IMR-90 (cell line): ENCODE results near the gene LHPP. TPM values are rescaled to one million over a fixed set of nuclear protein-coding genes. Genes with fewer than 3 reads are reported as not detected.

Source experiments
- ATAC-seq: fragments of 200-7000 bp; cut with Tn5 transposase; 2 replicates; pipeline ENCODE4 v1.9.1; 2020; ENCODE audit warnings: low read depth, mild to moderate bottlenecking, moderate library complexity
- BruUV-seq: library from RNA; stranded (reverse); fragments of 400-500 nt; replicated peaks from 2 replicates; lab custom pipeline; 2021; lab: Mats Ljungman, UMichigan
- CTCF ChIA-PET: fragments of 300-600 bp; formaldehyde crosslinking; extraction: SDS; loops from one replicate; lab custom pipeline; 2021; ENCODE audit warnings: antibody characterized with exemption; lab: Yijun Ruan, JAX
- POLR2A ChIA-PET: fragments of 300-600 bp; sonication (Branson Sonifier 250); formaldehyde crosslinking; loops from one replicate; lab custom pipeline; 2022; ENCODE audit warnings: antibody characterized with exemption; ENCODE audit not compliant: unreplicated experiment; lab: Charles Lee
- DNase-seq: peaks from one replicate; pipeline ENCODE4 v3.0.0; 2013
- H2AFZ ChIP-seq: replicated peaks from 2 replicates; pipeline ENCODE3; 2013; ENCODE audit warnings: low read length, mild to moderate bottlenecking; ENCODE audit not compliant: poor library complexity
- H2AK5ac ChIP-seq: 2 replicates; pipeline ENCODE4 v1.6.1; 2013; ENCODE audit warnings: low read depth, low read length, inconsistent platforms
- H2AK9ac ChIP-seq: replicated peaks from 2 replicates; pipeline ENCODE3; 2013; ENCODE audit warnings: mild to moderate bottlenecking, low read depth, low read length, moderate library complexity; ENCODE audit not compliant: poor library complexity
- H2BK120ac ChIP-seq: 2 replicates; pipeline ENCODE4 v1.6.1; 2013; ENCODE audit warnings: low read depth, low read length, inconsistent platforms
- H2BK15ac ChIP-seq: 3 replicates; pipeline ENCODE4 v1.6.1; 2013; ENCODE audit warnings: low read depth, low read length, inconsistent platforms
- H2BK20ac ChIP-seq: 2 replicates; pipeline ENCODE4 v1.6.1; 2013; ENCODE audit warnings: low read depth, mild to moderate bottlenecking, inconsistent platforms, low read length, moderate library complexity
- H2BK5ac ChIP-seq: 2 replicates; pipeline ENCODE4 v1.6.1; 2013; ENCODE audit warnings: mild to moderate bottlenecking, low read depth, low read length, inconsistent platforms; ENCODE audit not compliant: poor library complexity, severe bottlenecking
- H3K14ac ChIP-seq: replicated peaks from 2 replicates; pipeline ENCODE4 v1.6.1; 2013; ENCODE audit warnings: low read depth, low read length, inconsistent platforms
- H3K18ac ChIP-seq: 2 replicates; pipeline ENCODE4 v1.6.1; 2013; ENCODE audit warnings: low read depth, low read length, control low read depth
- H3K23ac ChIP-seq: 2 replicates; pipeline ENCODE4 v1.6.1; 2013; ENCODE audit warnings: low read depth, low read length, inconsistent platforms
- H3K27ac ChIP-seq: 2 replicates; pipeline ENCODE4 v1.5.1; 2013; ENCODE audit warnings: mild to moderate bottlenecking, control low read depth, low read length; ENCODE audit not compliant: insufficient read depth
- H3K27me3 ChIP-seq: 2 replicates; pipeline ENCODE4 v1.6.1; 2013; ENCODE audit warnings: low read length; ENCODE audit not compliant: control insufficient read depth, insufficient read depth
- H3K36me3 ChIP-seq: 2 replicates; pipeline ENCODE4 v1.6.1; 2013; ENCODE audit warnings: low read length, mixed read lengths; ENCODE audit not compliant: control insufficient read depth, insufficient read depth
- H3K4ac ChIP-seq: 2 replicates; pipeline ENCODE4 v1.6.1; 2013; ENCODE audit warnings: low read depth, low read length, inconsistent platforms
- H3K4me1 ChIP-seq: 2 replicates; pipeline ENCODE4 v1.6.1; 2013; ENCODE audit warnings: low read length, mixed read lengths; ENCODE audit not compliant: control insufficient read depth, insufficient read depth
- H3K4me2 ChIP-seq: 2 replicates; pipeline ENCODE4 v1.6.1; 2013; ENCODE audit warnings: low read depth, mild to moderate bottlenecking, control low read depth, low read length, moderate library complexity
- H3K4me3 ChIP-seq: 2 replicates; pipeline ENCODE4 v1.5.1; 2013; ENCODE audit warnings: low read depth, mild to moderate bottlenecking, control low read depth, low read length, moderate library complexity; ENCODE audit not compliant: insufficient read depth
- H3K56ac ChIP-seq: 2 replicates; pipeline ENCODE4 v1.6.1; 2013; ENCODE audit warnings: low read length, inconsistent platforms; ENCODE audit not compliant: insufficient read depth; ENCODE audit errors: extremely low read depth
- H3K79me1 ChIP-seq, 2 experiments: 2 replicates each; pipeline ENCODE4 v1.6.1; 2013; ENCODE audit warnings: low read length in 2 of 2, inconsistent platforms in 1 of 2, low read depth in 1 of 2
- H3K9ac ChIP-seq: 2 replicates; pipeline ENCODE4 v1.6.1; 2013; ENCODE audit warnings: low read depth, low read length, control low read depth
- H3K9me1 ChIP-seq: 2 replicates; pipeline ENCODE4 v1.6.1; 2013; ENCODE audit warnings: low read length, inconsistent platforms; ENCODE audit not compliant: insufficient read depth
- H3K9me3 ChIP-seq: 2 replicates; pipeline ENCODE4 v1.6.1; 2013; ENCODE audit warnings: low read length; ENCODE audit not compliant: control insufficient read depth, insufficient read depth
- H4K20me1 ChIP-seq: 2 replicates; pipeline ENCODE4 v1.6.1; 2013; ENCODE audit warnings: low read length, inconsistent platforms; ENCODE audit not compliant: insufficient read depth
- H4K5ac ChIP-seq: 2 replicates; pipeline ENCODE4 v1.6.1; 2013; ENCODE audit warnings: mild to moderate bottlenecking, low read depth, low read length, control low read depth
- H4K8ac ChIP-seq, 2 experiments: 2 replicates each; pipeline ENCODE4 v1.6.1; 2013; ENCODE audit warnings: low read depth in 2 of 2, low read length in 2 of 2, control low read depth in 1 of 2, inconsistent platforms in 1 of 2
- H4K91ac ChIP-seq: 2 replicates; pipeline ENCODE4 v1.6.1; 2013; ENCODE audit warnings: low read depth, low read length, inconsistent platforms; ENCODE audit not compliant: insufficient read depth
- CTCF ChIP-seq: conservative IDR thresholded peaks from 2 replicates; pipeline ENCODE4 v1.5.1; 2012; ENCODE audit warnings: mild to moderate bottlenecking, low read depth, low read length, improper control_type of control experiment
- WGBS, 2 experiments: methylation state at CpG; one replicate each; pipeline versions ENCODE4 v1.1.5 to v1.1.7; 2013; ENCODE audit warnings: missing lambda C conversion rate in 2 of 2; ENCODE audit not compliant: insufficient read length in 1 of 2; ENCODE audit errors: extremely low coverage in 2 of 2; 5-methylcytosine and 5-hydroxymethylcytosine counted together
- dilution Hi-C: fragments of 300-500 bp; cut with HindIII; formaldehyde crosslinking; loops from one replicate; pipeline ENCODE4 v1.14.3; 2018; ENCODE audit warnings: low sequenced_read_pairs; ENCODE audit not compliant: unreplicated experiment
- in situ Hi-C: fragments of 300-500 bp; cut with MboI; formaldehyde crosslinking; loops from 3 replicates; pipeline ENCODE4 v1.14.3; 2019; ENCODE audit warnings: low sequenced_read_pairs, inconsistent platforms, mixed read lengths
- intact Hi-C: fragments of 100-400 bp; cut with micrococcal nuclease; formaldehyde crosslinking; loops from 2 replicates; pipeline ENCODE4 v1.10.0; 2022
- polyA plus RNA-seq, 3 experiments: library from polyadenylated mRNA; depleted of rRNA; stranded (reverse); fragments of >200 nt; gene quantifications; 2 replicates each; pipeline ENCODE4 v1.2.3, GENCODE V29; 2012; ENCODE audit warnings: low replicate concordance in 1 of 3
- total RNA-seq: library from RNA; depleted of rRNA; stranded (reverse); fragments of >200 nt; gene quantifications from 2 replicates; pipeline ENCODE4 v1.2.3, GENCODE V29; 2012

The LHPP gene
- total and polyA plus RNA-seq, 2 of the 4 experiments (the other 2 are of a cell fraction): 2.7 to 8.3 TPM

GRCh38 chr10:124516746-124517397 lies 55.2 kb downstream of the LHPP start:
- Histone ChIP-seq H3K14ac (no peak overlapping the region), H4K20me1 (no peaks in the 10 kb centered on the region), H2BK120ac (no peak overlapping the region), H2AFZ (no peak overlapping the region), H3K27me3 (peaks cover 2% of the 10 kb centered on the region; the same call in 1 of the 2 replicates), H2AK9ac (no peak overlapping the region), H3K4ac (no peak overlapping the region), H3K56ac (no peak overlapping the region), H3K79me1 (no peaks in the 10 kb centered on the region), H3K9ac (no peak overlapping the region), H2BK20ac (no peak overlapping the region), H3K4me2 (no peak overlapping the region), H3K9me3 (no peaks in the 10 kb centered on the region), H3K4me3 (no peak overlapping the region), H2BK15ac (no peak overlapping the region), H3K4me1 (no peaks in the 10 kb centered on the region; the same call in 1 of the 2 replicates), H4K91ac (no peak overlapping the region), H3K9me1 (no peaks in the 10 kb centered on the region), H3K18ac (no peak overlapping the region), H4K8ac (no peak overlapping the region), H3K23ac (no peak overlapping the region), H3K36me3 (no peaks in the 10 kb centered on the region), H2BK5ac (no peak overlapping the region), H2AK5ac (no peak overlapping the region), H4K5ac (no peak overlapping the region), H3K27ac (no peak overlapping the region)
- ChIA-PET CTCF (no interaction called here), POLR2A (no interaction called here)
- TF ChIP-seq CTCF: no peak
- intact Hi-C loops: loop anchor here (10.0 kb wide), 1 partner anchor 1878 kb away; no protein-coding TSS in a partner anchor
- ATAC-seq (no peak), DNase-seq (no peak)
- no TSS peak for BruUV-seq
- in situ Hi-C loops: no loop called here
- 87% methylated on average over 7 of the region's 21 CpGs; no CpG with 5 or more reads in 1 of the 2 experiments for WGBS, 2 experiments
- dilution Hi-C loops: no loop called here
